GM12878 (cell line): ENCODE results near the gene PLEKHJ1. TPM values are rescaled to one million over a fixed set of nuclear protein-coding genes. Genes with fewer than 3 reads are reported as not detected.

Experiments used
- ATAC-seq: fragments of 200-7000 bp; cut with Tn5 transposase; 3 replicates; pipeline ENCODE4 v1.9.1; 2020; ENCODE audit warnings: mild to moderate bottlenecking, moderate library complexity
- BruUV-seq: library from RNA; stranded (reverse); fragments of 400-500 nt; replicated peaks from 2 replicates; lab custom pipeline; 2021; lab: Mats Ljungman, UMichigan
- CTCF ChIA-PET: fragments of 300-600 bp; sonication (Branson Sonifier 250); formaldehyde crosslinking; extraction: SDS; loops from one replicate; lab custom pipeline; 2021; ENCODE audit warnings: inconsistent platforms; lab: Yijun Ruan, JAX
- POLR2A ChIA-PET: fragments of 350-600 bp; formaldehyde crosslinking; extraction: SDS; loops from one replicate; lab custom pipeline; 2021; ENCODE audit warnings: inconsistent platforms; lab: Charles Lee
- RAD21 ChIA-PET: fragments of 300-600 bp; sonication (Branson Sonifier 250); formaldehyde crosslinking; loops from one replicate; lab custom pipeline; 2023; ENCODE audit warnings: antibody characterized with exemption; ENCODE audit not compliant: unreplicated experiment; lab: Charles Lee
- SMC1A ChIA-PET: fragments of 300-600 bp; sonication (Branson Sonifier 250); formaldehyde crosslinking; loops from one replicate; lab custom pipeline; 2023; ENCODE audit not compliant: unreplicated experiment, uncharacterized antibody; lab: Charles Lee
- DNase-seq: peaks from one replicate; pipeline ENCODE4 v3.0.0-alpha.2; 2011; ENCODE audit warnings: low read depth, low spot score
- FAIRE-seq: peaks from 3 replicates; lab custom pipeline; 2011; peaks lifted over from hg19 to GRCh38; lab: Jason Lieb, UNC
- H2AFZ ChIP-seq: 2 replicates; pipeline ENCODE4 v1.6.0; 2011; ENCODE audit warnings: low read depth, low read length, control low read depth; ENCODE audit not compliant: control insufficient read depth
- H3K27ac ChIP-seq: 2 replicates; pipeline ENCODE4 v1.5.1; 2011; ENCODE audit warnings: control low read depth; ENCODE audit not compliant: control insufficient read depth, insufficient read depth
- H3K27me3 ChIP-seq, 2 experiments: replicated peaks in 1 of 2; 2 replicates each; pipeline versions ENCODE4 v1.6.0 to v1.6.1; 2011; ENCODE audit warnings: low read length in 1 of 2; ENCODE audit not compliant: control insufficient read depth in 2 of 2, insufficient read depth in 2 of 2
- H3K36me3 ChIP-seq, 2 experiments: 2 replicates each; pipeline ENCODE4 v1.5.1; 2011; ENCODE audit warnings: low read length in 1 of 2; ENCODE audit not compliant: control insufficient read depth in 2 of 2, insufficient read depth in 2 of 2
- H3K4me1 ChIP-seq: 2 replicates; pipeline ENCODE4 v1.6.1; 2011; ENCODE audit warnings: mild to moderate bottlenecking, low read length, moderate library complexity, mixed read lengths; ENCODE audit not compliant: control insufficient read depth, insufficient read depth
- H3K4me2 ChIP-seq: 2 replicates; pipeline ENCODE4 v1.6.0; 2011; ENCODE audit warnings: control low read depth; ENCODE audit not compliant: control insufficient read depth, insufficient read depth
- H3K4me3 ChIP-seq: fragments of 200-600 bp; sonication (generic); 2 replicates; pipeline ENCODE4 v1.5.1; 2016
- H3K79me2 ChIP-seq: 2 replicates; pipeline ENCODE4 v1.6.0; 2011; ENCODE audit warnings: low read length; ENCODE audit not compliant: control insufficient read depth, insufficient read depth
- H3K9ac ChIP-seq: 2 replicates; pipeline ENCODE4 v1.8.0; 2011; ENCODE audit warnings: low read length, control low read depth, mixed read lengths; ENCODE audit not compliant: control insufficient read depth, insufficient read depth
- H3K9me3 ChIP-seq: replicated peaks from 3 replicates; pipeline ENCODE4 v1.5.1; 2011; ENCODE audit warnings: mild to moderate bottlenecking, low read length; ENCODE audit not compliant: control insufficient read depth, insufficient read depth
- H4K20me1 ChIP-seq: 2 replicates; pipeline ENCODE4 v1.6.0; 2011; ENCODE audit not compliant: control insufficient read depth, insufficient read depth
- BHLHE40 ChIP-seq, 2 experiments: fragments of 450-650 bp in 1 of 2; IDR thresholded peaks; 2 replicates each; pipeline ENCODE4 v1.6.1; 2011 to 2017; ENCODE audit warnings: low read depth in 2 of 2, borderline replicate concordance in 1 of 2, improper control_type of control experiment in 1 of 2, low read length in 1 of 2, mild to moderate bottlenecking in 1 of 2
- DPF2 ChIP-seq: fragments of 450-650 bp; IDR thresholded peaks from 2 replicates; pipeline ENCODE4 v1.6.1; 2017; ENCODE audit warnings: mild to moderate bottlenecking
- IKZF2 ChIP-seq, 2 experiments: fragments of 450-650 bp; IDR thresholded peaks; 2 replicates each; pipeline ENCODE4 v1.6.1; 2017; ENCODE audit warnings: mild to moderate bottlenecking in 2 of 2, moderate library complexity in 2 of 2
- MYB ChIP-seq: fragments of 150-350 bp; IDR thresholded peaks from 2 replicates; pipeline ENCODE4 v1.6.1; 2014; ENCODE audit warnings: mild to moderate bottlenecking, low read depth, low read length, borderline replicate concordance
- NFXL1 ChIP-seq: fragments of 450-650 bp; IDR thresholded peaks from 2 replicates; pipeline ENCODE4 v1.6.1; 2017; ENCODE audit warnings: antibody characterized with exemption, mild to moderate bottlenecking, borderline replicate concordance
- NR2C2 ChIP-seq: IDR thresholded peaks from 2 replicates; pipeline ENCODE4 v1.6.1; 2011; ENCODE audit warnings: borderline replicate concordance, low read depth; ENCODE audit not compliant: control insufficient read depth, insufficient read length
- PAX5 ChIP-seq: IDR thresholded peaks from 2 replicates; pipeline ENCODE4 v1.6.1; 2011; ENCODE audit warnings: low read depth, low read length, borderline replicate concordance
- POU2F2 ChIP-seq: IDR thresholded peaks from 3 replicates; pipeline ENCODE4 v1.6.1; 2011; ENCODE audit warnings: low read depth, mild to moderate bottlenecking, low read length, borderline replicate concordance
- RAD51 ChIP-seq: fragments of 450-650 bp; IDR thresholded peaks from 2 replicates; pipeline ENCODE4 v1.6.1; 2016; ENCODE audit warnings: moderate library complexity, mild to moderate bottlenecking, inconsistent platforms
- SIN3A ChIP-seq: IDR thresholded peaks from 2 replicates; pipeline ENCODE4 v1.6.1; 2012; ENCODE audit warnings: low read depth, low read length, improper control_type of control experiment
- SMAD1 ChIP-seq: fragments of 450-650 bp; IDR thresholded peaks from 2 replicates; pipeline ENCODE4 v1.6.1; 2018; ENCODE audit warnings: mild to moderate bottlenecking, low read depth; ENCODE audit not compliant: partially characterized antibody
- SP1 ChIP-seq: IDR thresholded peaks from one replicate; pipeline ENCODE4 v1.6.1; 2011; ENCODE audit warnings: low read depth, low read length
- TARDBP ChIP-seq: IDR thresholded peaks from 2 replicates; pipeline ENCODE4 v1.6.1; 2016; ENCODE audit warnings: borderline replicate concordance
- ZNF207 ChIP-seq: fragments of 450-650 bp; IDR thresholded peaks from 2 replicates; pipeline ENCODE4 v1.6.1; 2014; ENCODE audit warnings: antibody characterized with exemption, mild to moderate bottlenecking, borderline replicate concordance
- ZZZ3 ChIP-seq: IDR thresholded peaks from 2 replicates; pipeline ENCODE4 v1.6.1; 2011; ENCODE audit warnings: low read depth; ENCODE audit not compliant: control insufficient read depth, insufficient read length
- WGBS: methylation state at CpG from one replicate; pipeline ENCODE4 v1.1.6; 2016; ENCODE audit warnings: low lambda C conversion rate; ENCODE audit not compliant: insufficient replicate concordance, insufficient coverage; ENCODE audit errors: missing lambda C conversion rate; 5-methylcytosine and 5-hydroxymethylcytosine counted together
- in situ Hi-C: fragments of 300-500 bp; cut with MboI; formaldehyde crosslinking; loops from 9 replicates; pipeline ENCODE4 v1.14.3; 2018; ENCODE audit warnings: mixed read lengths
- intact Hi-C: fragments of 100-400 bp; cut with micrococcal nuclease; formaldehyde crosslinking; loops from one replicate; pipeline ENCODE4 v1.14.2; 2022; ENCODE audit not compliant: unreplicated experiment
- polyA plus RNA-seq, 11 experiments: library from polyadenylated mRNA; depleted of rRNA in 4 of 11; unstranded in 6 of 11; stranded (reverse) in 5 of 11; fragments of >200 nt; fragmentation: Nextera tagmentation in 4 of 11; fragmentation: Illumina TruSeq in 1 of 11; extraction: Ambion mirVana in 4 of 11; extraction: Trizol in 1 of 11; gene quantifications; 1 replicate in 1 of 11; 2 replicates in 10 of 11; pipeline versions ENCODE4 v1.2.1 to v1.2.3, GENCODE V29; 2011 to 2016; ENCODE audit warnings: inconsistent platforms in 2 of 11, missing spikeins in 2 of 11, low read depth in 1 of 11
- total RNA-seq, 4 experiments: library from RNA; depleted of rRNA in 3 of 4; stranded (reverse); fragments of >200 nt in 3 of 4; fragmentation: Illumina TruSeq in 1 of 4; extraction: Trizol in 1 of 4; gene quantifications; 2 replicates each; pipeline versions ENCODE4 v1.2.1 to v1.2.3, GENCODE V29; 2013 to 2021
- TF ChIP-seq, protein P1 (sequence below), 3 experiments: IDR thresholded peaks in 2 of 3; conservative IDR thresholded peaks in 1 of 3; 2 replicates each; pipeline ENCODE4 v1.5.1; 2011; ENCODE audit warnings: low read depth in 3 of 3, low read length in 3 of 3, mild to moderate bottlenecking in 3 of 3, control low read depth in 2 of 3, moderate library complexity in 2 of 3, inconsistent platforms in 1 of 3, mixed read lengths in 1 of 3; ENCODE audit not compliant: control insufficient read depth in 2 of 3, insufficient read depth in 1 of 3; ENCODE audit errors: extremely low read depth in 1 of 3
- TF ChIP-seq, protein P2 (sequence below): fragments of 450-650 bp; IDR thresholded peaks from 2 replicates; pipeline ENCODE4 v1.6.1; 2017; ENCODE audit warnings: antibody characterized with exemption, mild to moderate bottlenecking, moderate library complexity
- TF ChIP-seq, protein P3 (sequence below): IDR thresholded peaks from 2 replicates; pipeline ENCODE4 v1.6.1; 2011; ENCODE audit warnings: mild to moderate bottlenecking, low read depth, low read length, moderate library complexity; ENCODE audit not compliant: insufficient replicate concordance

PLEKHJ1 gene
- total and polyA plus RNA-seq, 10 of the 15 experiments (the other 5 are each of a cell fraction or from before 2014, with no cell fraction given), result 1.3 to 133 (median 75.0) TPM

DNA sequence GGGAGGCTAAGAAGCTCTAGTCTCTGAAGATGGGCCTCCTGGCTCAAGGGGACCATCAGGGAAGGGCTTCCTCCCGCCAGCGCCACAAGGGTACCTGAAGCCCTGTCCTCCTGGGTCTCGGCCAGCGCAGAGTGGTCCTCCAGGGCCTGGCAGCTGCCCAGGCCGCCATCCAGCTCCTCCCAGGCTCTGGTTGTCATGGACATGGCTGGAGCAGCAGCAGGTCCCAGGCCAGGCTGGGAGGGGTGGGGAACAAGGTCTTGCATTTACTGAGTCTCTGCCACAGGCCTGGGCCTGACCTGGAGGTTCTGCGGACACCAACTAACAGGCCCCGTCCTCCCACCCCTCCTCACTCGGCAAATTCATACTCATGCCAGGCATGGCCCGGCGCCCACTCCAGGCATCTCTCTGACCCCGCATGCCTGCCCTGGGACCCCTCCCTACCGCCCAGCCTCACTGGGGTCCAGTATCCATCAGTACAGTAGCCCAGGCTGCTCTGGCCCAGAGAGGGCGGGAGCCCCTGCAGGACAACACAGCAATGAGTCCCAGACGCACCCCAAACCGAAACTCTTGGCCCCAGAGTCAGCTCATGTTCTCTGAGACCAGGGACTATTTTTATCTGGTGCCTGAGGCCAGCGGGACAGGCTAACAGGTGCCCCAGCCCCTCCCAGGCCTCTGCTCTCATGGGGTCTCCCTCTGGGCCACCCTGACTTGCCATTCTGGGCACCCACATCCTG lies 19.1 kb upstream of the PLEKHJ1 start:
- WGBS, result 74% methylated on average over 16 of the region's 16 CpGs
- no peak overlapping the region for H3K4me2 ChIP-seq
- in situ Hi-C loops, result no loop called here
- ChIA-PET POLR2A (interaction anchor here (0.8 to 1.5 kb wide), 3 partner anchors 13 to 17 kb away, joined by 3 to 9 read pairs (median 3); no protein-coding TSS in a partner anchor), SMC1A (no interaction called here), CTCF (interaction anchor here (0.8 kb wide), 1 partner anchor 16 kb away, joined by 5 read pairs; no protein-coding TSS in a partner anchor), RAD21 (no interaction called here)
- peaks cover 16% of the 10 kb centered on the region for H3K4me1 ChIP-seq
- no peak overlapping the region for H3K4me3 ChIP-seq
- no peaks in the 10 kb centered on the region for H4K20me1 ChIP-seq
- no TSS peak for BruUV-seq
- H3K36me3 ChIP-seq, result no peaks in the 10 kb centered on the region
- no peaks in the 10 kb centered on the region for H3K79me2 ChIP-seq
- ATAC-seq (no peak), FAIRE-seq (no peak), DNase-seq (no peak)
- no peak overlapping the region for H3K27ac ChIP-seq
- no peaks in the 10 kb centered on the region; the same call in 2 of the 3 replicates for H3K9me3 ChIP-seq
- H3K9ac ChIP-seq, result no peak overlapping the region
- no peak overlapping the region for H2AFZ ChIP-seq
- intact Hi-C loops, result no loop called here
- peaks cover 14 to 19% of the 10 kb centered on the region in 2 experiments; a peak in 3 of 4 replicates for H3K27me3 ChIP-seq
- TF ChIP-seq NR2C2 (no peak), SMAD1 (no peak), BHLHE40 (IDR thresholded peaks at IDR 0.05; ENCODE audit: borderline replicate concordance in 1 of 2, low read depth in 2 of 2, low read length in 1 of 2) (no peak), DPF2 (no peak), SP1 (no peak), NFXL1 (no peak), POU2F2 (no peak), SIN3A (no peak), ZZZ3 (no peak), MYB (no peak), PAX5 (no peak), ZNF207 (no peak), IKZF2 (IDR thresholded peaks at IDR 0.05) (no peak), RAD51 (no peak), TARDBP (no peak)
- TF ChIP-seq, protein P1, sequence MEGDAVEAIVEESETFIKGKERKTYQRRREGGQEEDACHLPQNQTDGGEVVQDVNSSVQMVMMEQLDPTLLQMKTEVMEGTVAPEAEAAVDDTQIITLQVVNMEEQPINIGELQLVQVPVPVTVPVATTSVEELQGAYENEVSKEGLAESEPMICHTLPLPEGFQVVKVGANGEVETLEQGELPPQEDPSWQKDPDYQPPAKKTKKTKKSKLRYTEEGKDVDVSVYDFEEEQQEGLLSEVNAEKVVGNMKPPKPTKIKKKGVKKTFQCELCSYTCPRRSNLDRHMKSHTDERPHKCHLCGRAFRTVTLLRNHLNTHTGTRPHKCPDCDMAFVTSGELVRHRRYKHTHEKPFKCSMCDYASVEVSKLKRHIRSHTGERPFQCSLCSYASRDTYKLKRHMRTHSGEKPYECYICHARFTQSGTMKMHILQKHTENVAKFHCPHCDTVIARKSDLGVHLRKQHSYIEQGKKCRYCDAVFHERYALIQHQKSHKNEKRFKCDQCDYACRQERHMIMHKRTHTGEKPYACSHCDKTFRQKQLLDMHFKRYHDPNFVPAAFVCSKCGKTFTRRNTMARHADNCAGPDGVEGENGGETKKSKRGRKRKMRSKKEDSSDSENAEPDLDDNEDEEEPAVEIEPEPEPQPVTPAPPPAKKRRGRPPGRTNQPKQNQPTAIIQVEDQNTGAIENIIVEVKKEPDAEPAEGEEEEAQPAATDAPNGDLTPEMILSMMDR (IDR thresholded peaks at IDR 0.05 in 2 of 3, conservative IDR thresholded peaks at IDR 0.05 in 1 of 3; ENCODE audit: control insufficient read depth in 2 of 3, extremely low read depth in 1 of 3, insufficient read depth in 1 of 3, low read depth in 3 of 3, low read length in 3 of 3), result no peak
- TF ChIP-seq, protein P2, sequence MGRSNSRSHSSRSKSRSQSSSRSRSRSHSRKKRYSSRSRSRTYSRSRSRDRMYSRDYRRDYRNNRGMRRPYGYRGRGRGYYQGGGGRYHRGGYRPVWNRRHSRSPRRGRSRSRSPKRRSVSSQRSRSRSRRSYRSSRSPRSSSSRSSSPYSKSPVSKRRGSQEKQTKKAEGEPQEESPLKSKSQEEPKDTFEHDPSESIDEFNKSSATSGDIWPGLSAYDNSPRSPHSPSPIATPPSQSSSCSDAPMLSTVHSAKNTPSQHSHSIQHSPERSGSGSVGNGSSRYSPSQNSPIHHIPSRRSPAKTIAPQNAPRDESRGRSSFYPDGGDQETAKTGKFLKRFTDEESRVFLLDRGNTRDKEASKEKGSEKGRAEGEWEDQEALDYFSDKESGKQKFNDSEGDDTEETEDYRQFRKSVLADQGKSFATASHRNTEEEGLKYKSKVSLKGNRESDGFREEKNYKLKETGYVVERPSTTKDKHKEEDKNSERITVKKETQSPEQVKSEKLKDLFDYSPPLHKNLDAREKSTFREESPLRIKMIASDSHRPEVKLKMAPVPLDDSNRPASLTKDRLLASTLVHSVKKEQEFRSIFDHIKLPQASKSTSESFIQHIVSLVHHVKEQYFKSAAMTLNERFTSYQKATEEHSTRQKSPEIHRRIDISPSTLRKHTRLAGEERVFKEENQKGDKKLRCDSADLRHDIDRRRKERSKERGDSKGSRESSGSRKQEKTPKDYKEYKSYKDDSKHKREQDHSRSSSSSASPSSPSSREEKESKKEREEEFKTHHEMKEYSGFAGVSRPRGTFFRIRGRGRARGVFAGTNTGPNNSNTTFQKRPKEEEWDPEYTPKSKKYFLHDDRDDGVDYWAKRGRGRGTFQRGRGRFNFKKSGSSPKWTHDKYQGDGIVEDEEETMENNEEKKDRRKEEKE, result no peak
- TF ChIP-seq, protein P3, sequence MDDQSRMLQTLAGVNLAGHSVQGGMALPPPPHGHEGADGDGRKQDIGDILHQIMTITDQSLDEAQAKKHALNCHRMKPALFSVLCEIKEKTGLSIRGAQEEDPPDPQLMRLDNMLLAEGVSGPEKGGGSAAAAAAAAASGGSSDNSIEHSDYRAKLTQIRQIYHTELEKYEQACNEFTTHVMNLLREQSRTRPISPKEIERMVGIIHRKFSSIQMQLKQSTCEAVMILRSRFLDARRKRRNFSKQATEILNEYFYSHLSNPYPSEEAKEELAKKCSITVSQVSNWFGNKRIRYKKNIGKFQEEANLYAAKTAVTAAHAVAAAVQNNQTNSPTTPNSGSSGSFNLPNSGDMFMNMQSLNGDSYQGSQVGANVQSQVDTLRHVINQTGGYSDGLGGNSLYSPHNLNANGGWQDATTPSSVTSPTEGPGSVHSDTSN, result no peak
- TF ChIP-seq, all 136 proteins: peak for 0
